ENCODE data around the gene MYL6.

The MYL6 gene

DNA sequence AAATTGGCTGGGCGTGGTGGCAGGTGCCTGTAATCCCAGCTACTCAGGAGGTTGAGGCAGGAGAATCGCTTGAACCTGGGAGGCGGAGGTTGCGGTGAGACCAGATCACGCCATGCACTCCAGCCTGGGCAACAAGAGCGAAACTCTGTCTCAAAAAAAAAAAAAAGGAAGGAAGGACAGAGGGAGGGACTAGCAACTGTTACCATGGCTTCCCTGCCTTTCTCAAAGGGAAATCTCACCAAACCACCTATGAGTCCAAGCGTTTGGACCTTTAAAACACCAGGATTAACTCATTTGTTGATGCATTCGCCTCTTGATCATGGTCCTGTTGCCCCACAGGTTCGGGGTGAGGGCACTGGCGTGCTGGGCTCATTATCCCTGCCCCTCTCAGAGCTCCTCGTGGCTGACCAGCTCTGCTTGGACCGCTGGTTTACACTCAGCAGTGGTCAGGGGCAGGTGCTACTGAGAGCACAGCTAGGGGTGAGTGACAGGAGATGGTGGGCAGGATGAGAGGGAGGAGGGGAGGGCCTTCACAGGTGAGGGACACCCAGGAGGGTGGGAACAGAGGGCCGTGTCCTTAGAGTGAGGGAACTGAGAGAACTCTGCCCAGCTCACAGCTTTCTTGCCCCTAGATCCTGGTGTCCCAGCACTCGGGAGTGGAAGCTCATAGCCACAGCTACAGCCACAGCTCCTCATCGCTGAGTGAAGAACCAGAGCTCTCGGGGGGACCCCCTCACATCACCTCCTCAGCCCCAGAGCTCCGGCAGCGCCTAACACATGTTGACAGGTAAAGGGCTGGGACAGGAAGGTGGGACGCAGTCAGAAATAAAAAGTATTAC lies 16.0 kb upstream of the MYL6 start:
- TF ChIP-seq CTCF (IDR thresholded peaks at IDR 0.05; ENCODE audit: control extremely low read depth, extremely low read depth, low read depth, missing control alignments), result no peak
- POLR2A ChIA-PET, result interaction anchor here (1.3 kb wide), 1 partner anchor 38 kb away, joined by 4 read pairs; the partner anchor contains the start of gene PA2G4
- CTCF ChIA-PET, result interaction anchor here (0.6 to 2.6 kb wide), 5 partner anchors 10 to 22 kb away, joined by 3 to 7 read pairs (median 5); partner anchors contain the start of genes ESYT1 and MYL6B
- DNase-seq (ENCODE audit: extremely low spot score), result no peak

DNA sequence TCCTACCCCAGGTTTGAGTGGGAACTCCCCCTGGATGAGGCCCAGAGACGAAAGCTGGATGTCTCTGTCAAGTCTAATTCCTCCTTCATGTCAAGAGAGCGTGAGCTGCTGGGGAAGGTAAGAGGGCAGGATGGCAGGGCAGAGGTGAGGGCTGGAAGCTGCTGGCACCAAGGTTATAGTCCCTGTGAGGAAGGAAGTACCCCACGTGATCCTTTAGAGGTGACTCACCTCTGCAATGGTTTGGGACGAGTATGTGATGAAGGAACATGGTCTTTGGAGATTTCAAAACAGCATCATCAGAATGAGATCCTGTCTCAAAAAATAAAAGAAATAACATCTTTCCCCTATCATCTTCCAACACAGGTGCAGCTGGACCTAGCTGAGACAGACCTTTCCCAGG lies 14.9 kb upstream of the MYL6 start:
- CTCF ChIA-PET, result interaction anchor here (0.6 to 2.6 kb wide), 6 partner anchors 13 to 49 kb away, joined by 3 to 7 read pairs (median 6); partner anchors contain the start of genes ESYT1 and MYL6
- POLR2A ChIA-PET, result interaction anchor here (0.6 to 1.3 kb wide), 2 partner anchors 19 to 39 kb away, joined by 4 read pairs; partner anchors contain the start of gene PA2G4
- no peak for TF ChIP-seq CTCF (IDR thresholded peaks at IDR 0.05; ENCODE audit: control extremely low read depth, extremely low read depth, low read depth, missing control alignments)
- no peak for DNase-seq (ENCODE audit: extremely low spot score)

GRCh38 chr12:56143870-56144269 lies 14.3 kb upstream of the MYL6 start:
- ChIA-PET CTCF (interaction anchor here (0.8 to 2.6 kb wide), 8 partner anchors 14 to 405 kb away, joined by 4 to 8 read pairs (median 5); partner anchors contain the start of genes ESYT1, MYL6 and SMARCC2), POLR2A (no interaction called here)
- TF ChIP-seq CTCF (IDR thresholded peaks at IDR 0.05; ENCODE audit: control extremely low read depth, extremely low read depth, low read depth, missing control alignments), result no peak

DNA sequence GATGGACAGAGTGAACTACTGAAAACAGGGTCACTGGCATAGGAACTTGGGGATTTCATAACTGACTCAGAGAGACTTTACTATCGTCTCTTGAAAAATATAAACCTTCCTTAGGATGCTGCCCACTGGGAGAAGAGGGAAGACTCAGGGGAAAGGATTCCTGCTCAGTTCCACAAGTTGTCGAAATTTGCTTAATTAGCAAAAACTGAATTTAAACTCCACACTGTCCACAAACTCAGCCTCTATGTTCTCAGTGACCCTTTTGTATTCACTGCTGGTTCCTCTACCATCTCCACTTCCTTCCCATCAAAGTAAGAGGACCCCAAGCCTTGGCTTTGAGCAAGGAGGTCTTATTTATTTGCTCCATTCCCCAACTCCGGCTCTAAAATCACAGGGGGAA lies 12.9 kb upstream of the MYL6 start:
- DNase-seq (ENCODE audit: extremely low spot score), result no peak
- TF ChIP-seq CTCF (IDR thresholded peaks at IDR 0.05; ENCODE audit: control extremely low read depth, extremely low read depth, low read depth, missing control alignments), result no peak
- CTCF ChIA-PET, result interaction anchor here (2.0 kb wide), 1 partner anchor 44 kb away, joined by 8 read pairs; the partner anchor contains the start of gene SMARCC2
- POLR2A ChIA-PET, result no interaction called here

More at GRCh38 chr12:56143870-56144269, 14.3 kb upstream of the MYL6 start:
- DNase-seq (ENCODE audit: extremely low spot score), result no peak

DNA sequence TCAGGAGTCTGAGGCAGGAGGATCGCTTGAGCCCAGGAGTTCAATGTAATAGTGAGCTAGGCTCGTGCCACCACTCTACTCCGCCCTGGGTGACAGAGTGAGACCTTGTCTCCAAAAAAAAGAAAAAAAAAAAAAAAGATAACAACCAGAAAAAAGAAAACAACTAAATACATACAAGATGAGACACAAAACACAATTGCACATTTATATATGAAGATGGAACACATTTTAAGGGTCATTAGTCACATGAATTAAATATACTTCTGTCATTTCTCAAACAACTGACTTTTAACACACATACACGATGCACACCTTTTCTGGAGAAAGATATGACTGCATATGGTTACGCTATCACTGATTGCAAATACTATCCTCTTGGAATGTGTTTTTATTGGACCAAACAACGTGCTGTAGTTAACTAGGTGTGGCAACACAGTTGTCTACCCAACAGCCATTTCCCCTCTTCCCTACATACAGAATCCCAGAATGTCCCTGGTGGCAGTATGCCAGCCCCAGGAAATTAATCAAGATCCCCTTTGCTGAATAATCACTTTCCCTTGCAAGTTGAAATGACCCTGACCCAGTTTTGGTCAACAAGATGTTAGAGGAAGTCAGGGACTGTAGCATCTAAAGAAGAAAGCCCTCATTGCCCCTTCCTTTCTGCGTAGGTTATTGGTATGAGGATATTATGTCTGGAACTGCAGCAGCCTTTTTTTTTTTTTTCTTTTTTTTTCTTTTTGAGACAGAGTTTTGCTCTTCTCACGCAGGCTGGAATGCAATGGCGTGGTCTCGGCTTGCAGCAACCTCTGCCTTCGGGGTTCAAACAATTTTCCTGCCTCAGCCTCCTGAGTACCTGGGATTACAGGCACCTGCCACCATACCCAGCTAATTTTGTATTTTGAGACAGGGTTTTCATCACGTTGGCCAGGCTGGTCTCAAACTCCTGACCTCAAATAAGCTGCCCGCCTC lies 11.4 kb upstream of the MYL6 start:
- ChIA-PET POLR2A (interaction anchor here (0.7 kb wide), 1 partner anchor 15 kb away, joined by 6 read pairs; no protein-coding TSS in a partner anchor), CTCF (interaction anchor here (1.0 to 1.6 kb wide), 2 partner anchors 10 to 11 kb away, joined by 3 to 4 read pairs; no protein-coding TSS in a partner anchor)
- TF ChIP-seq CTCF (IDR thresholded peaks at IDR 0.05; ENCODE audit: control extremely low read depth, extremely low read depth, low read depth, missing control alignments), result no peak
- DNase-seq (ENCODE audit: extremely low spot score), result no peak
